ENCODE results near the gene SETD4. TPM values are rescaled to one million over a fixed set of nuclear protein-coding genes. Genes with fewer than 3 reads are reported as not detected.

The SETD4 gene
- total and polyA plus RNA-seq, 2 of the 4 experiments (the other 2 are of a cell fraction), result 9.5 to 11.4 TPM

- H2AK9ac ChIP-seq (replicated peaks; ENCODE audit: low read depth, low read length, poor library complexity), result peak overlapping the region; percentile 40
- POLR2A ChIA-PET (ENCODE audit: unreplicated experiment), result no interaction called here
- in situ Hi-C loops (cut with MboI; ENCODE audit: low sequenced_read_pairs), result no loop called here
Measured at GRCh38 chr21:36021251-36021837, 39.0 kb downstream of the SETD4 start.

More at GRCh38 chr21:36021251-36021837, 39.0 kb downstream of the SETD4 start:
- H2BK120ac ChIP-seq (ENCODE audit: low read depth, low read length), result peak overlapping the region; percentile 38; the same call in 1 of the 2 replicates
- intact Hi-C loops (cut with micrococcal nuclease), result no loop called here
- CTCF ChIA-PET, result no interaction called here
- H3K4me1 ChIP-seq (ENCODE audit: control insufficient read depth, insufficient read depth, low read length), result peaks cover 8% of the 10 kb centered on the region
- no peak overlapping the region for H3K56ac ChIP-seq (ENCODE audit: extremely low read depth, insufficient read depth, low read length)
- ATAC-seq (ENCODE audit: low read depth) (no peak), DNase-seq (no peak)
- no peaks in the 10 kb centered on the region for H3K79me1 ChIP-seq (ENCODE audit: low read depth in 1 of 2, low read length in 2 of 2)
- no peak for TF ChIP-seq CHD1 (IDR thresholded peaks at IDR 0.05; ENCODE audit: low read depth, low read length)
- no peak for TF ChIP-seq MAZ (IDR thresholded peaks at IDR 0.05; ENCODE audit: borderline replicate concordance, low read depth, low read length)
- TF ChIP-seq BHLHE40 (IDR thresholded peaks at IDR 0.05; ENCODE audit: low read depth, low read length), result no peak
- no peak for TF ChIP-seq RCOR1 (IDR thresholded peaks at IDR 0.05; ENCODE audit: insufficient replicate concordance, low read length)
- no peak for TF ChIP-seq MAFK (IDR thresholded peaks at IDR 0.05; ENCODE audit: low read depth, low read length)
- TF ChIP-seq SMC3 (IDR thresholded peaks at IDR 0.05; ENCODE audit: low read depth, low read length), result no peak
- no peak for TF ChIP-seq NFE2L2 (IDR thresholded peaks at IDR 0.05; ENCODE audit: low read depth, low read length)
- TF ChIP-seq FOS (IDR thresholded peaks at IDR 0.05; ENCODE audit: low read depth, low read length), result no peak
- no peak for TF ChIP-seq RAD21 (IDR thresholded peaks at IDR 0.05; ENCODE audit: low read length)
- H3K14ac ChIP-seq (replicated peaks; ENCODE audit: low read depth, low read length), result no peak overlapping the region
- no peak overlapping the region for H2BK5ac ChIP-seq (ENCODE audit: low read depth, low read length, poor library complexity, severe bottlenecking)
- H2BK15ac ChIP-seq (ENCODE audit: low read depth, low read length), result no peak overlapping the region
- H3K9me1 ChIP-seq (ENCODE audit: insufficient read depth, low read length), result peaks cover 4% of the 10 kb centered on the region; the same call in 1 of the 2 replicates
- H3K9me3 ChIP-seq (ENCODE audit: control insufficient read depth, insufficient read depth, low read length), result no peaks in the 10 kb centered on the region
- H3K23ac ChIP-seq (ENCODE audit: low read depth, low read length), result no peak overlapping the region
- no peak overlapping the region for H2AFZ ChIP-seq (replicated peaks; ENCODE audit: low read length, poor library complexity)
- H3K4ac ChIP-seq (ENCODE audit: low read depth, low read length), result no peak overlapping the region
- H2AK5ac ChIP-seq (ENCODE audit: low read depth, low read length), result peak overlapping the region; percentile 57; the same call in 1 of the 2 replicates
- no peak overlapping the region for H3K18ac ChIP-seq (ENCODE audit: low read depth, low read length)
- H4K20me1 ChIP-seq (ENCODE audit: insufficient read depth, low read length), result no peaks in the 10 kb centered on the region
- no peaks in the 10 kb centered on the region for H3K36me3 ChIP-seq (ENCODE audit: control insufficient read depth, insufficient read depth, low read length)
- dilution Hi-C loops (cut with HindIII; ENCODE audit: low sequenced_read_pairs, unreplicated experiment), result no loop called here
- no peak overlapping the region for H4K8ac ChIP-seq (ENCODE audit: low read depth in 2 of 2, low read length in 2 of 2)
- H4K5ac ChIP-seq (ENCODE audit: low read depth, low read length), result no peak overlapping the region
- H3K4me3 ChIP-seq (ENCODE audit: insufficient read depth, low read depth, low read length), result no peak overlapping the region
- no peak overlapping the region for H4K91ac ChIP-seq (ENCODE audit: insufficient read depth, low read depth, low read length)
- no TSS peak for BruUV-seq (replicated peaks)
- H3K4me2 ChIP-seq (ENCODE audit: low read depth, low read length), result no peak overlapping the region
- 100% methylated on average over 3 of the region's 11 CpGs; no CpG with 5 or more reads in 1 of the 2 experiments for WGBS, 2 experiments (ENCODE audit: extremely low coverage in 2 of 2, insufficient read length in 1 of 2)
- H3K27me3 ChIP-seq (ENCODE audit: control insufficient read depth, insufficient read depth, low read length), result peaks cover under 1% of the 10 kb centered on the region
- no peak overlapping the region for H3K27ac ChIP-seq (ENCODE audit: insufficient read depth, low read length)
- 0 out of 2 replicates have a peak overlapping the region, but pooled peaks have one; percentile 42 for H2BK20ac ChIP-seq (ENCODE audit: low read depth, low read length)
- no peak overlapping the region for H3K9ac ChIP-seq (ENCODE audit: low read depth, low read length)

All from IMR-90 (cell line).